Measurements from ENCODE around the gene ATXN1.

The ATXN1 gene

GRCh38 chr6:16324184-16324583, 437.1 kb downstream of the ATXN1 start:
- no peak overlapping the region for H2AFZ ChIP-seq (ENCODE audit: low read depth)
- TF ChIP-seq CTCF (conservative IDR thresholded peaks at IDR 0.05; ENCODE audit: low read depth, low read length): no peak
- no peaks in the 10 kb centered on the region for H3K27me3 ChIP-seq (ENCODE audit: insufficient read depth, low read depth)
- H3K36me3 ChIP-seq (ENCODE audit: insufficient read depth): no peaks in the 10 kb centered on the region
- H3K9ac ChIP-seq: no peak overlapping the region
- 0 out of 2 replicates have a peak, but pooled peaks cover 4% of the 10 kb centered on the region for H3K79me2 ChIP-seq (ENCODE audit: insufficient read depth, low read depth)
- H4K20me1 ChIP-seq (ENCODE audit: insufficient read depth): no peaks in the 10 kb centered on the region
- peaks cover 62% of the 10 kb centered on the region for H3K4me1 ChIP-seq (ENCODE audit: low read depth, poor library complexity, severe bottlenecking)
- no peak overlapping the region for H3K4me3 ChIP-seq (IDR thresholded peaks at IDR 0.05; ENCODE audit: insufficient read depth, low read depth, low read length)
- H3K27ac ChIP-seq: peak overlapping the region; percentile 97
- peak overlapping the region; percentile 88; the same call in 1 of the 2 replicates for H3K4me2 ChIP-seq

GRCh38 chr6:16322666-16323312, 438.5 kb downstream of the ATXN1 start:
- Histone ChIP-seq H3K27me3 (ENCODE audit: insufficient read depth, low read depth) (no peaks in the 10 kb centered on the region), H3K4me1 (ENCODE audit: low read depth, poor library complexity, severe bottlenecking) (peaks cover 76% of the 10 kb centered on the region), H3K79me2 (ENCODE audit: insufficient read depth, low read depth) (peaks cover 12% of the 10 kb centered on the region; the same call in 1 of the 2 replicates), H4K20me1 (ENCODE audit: insufficient read depth) (no peaks in the 10 kb centered on the region), H2AFZ (ENCODE audit: low read depth) (peak overlapping the region; percentile 64), H3K9ac (peak overlapping the region; percentile 78), H3K27ac (peak overlapping the region; percentile 97), H3K4me3 (IDR thresholded peaks at IDR 0.05; ENCODE audit: insufficient read depth, low read depth, low read length) (no peak overlapping the region), H3K36me3 (ENCODE audit: insufficient read depth) (no peaks in the 10 kb centered on the region), H3K4me2 (peak overlapping the region; percentile 96)
- TF ChIP-seq CTCF (conservative IDR thresholded peaks at IDR 0.05; ENCODE audit: low read depth, low read length): no peak

- H3K4me1 ChIP-seq (ENCODE audit: low read depth, poor library complexity, severe bottlenecking): peaks cover 84% of the 10 kb centered on the region
- no peaks in the 10 kb centered on the region for H3K27me3 ChIP-seq (ENCODE audit: insufficient read depth, low read depth)
- H3K4me3 ChIP-seq (IDR thresholded peaks at IDR 0.05; ENCODE audit: insufficient read depth, low read depth, low read length): no peak overlapping the region
- no peak for TF ChIP-seq CTCF (conservative IDR thresholded peaks at IDR 0.05; ENCODE audit: low read depth, low read length)
- no peaks in the 10 kb centered on the region for H4K20me1 ChIP-seq (ENCODE audit: insufficient read depth)
- H2AFZ ChIP-seq (ENCODE audit: low read depth): no peak overlapping the region
- peaks cover 12% of the 10 kb centered on the region; the same call in 1 of the 2 replicates for H3K79me2 ChIP-seq (ENCODE audit: insufficient read depth, low read depth)
- no peaks in the 10 kb centered on the region for H3K36me3 ChIP-seq (ENCODE audit: insufficient read depth)
- peak overlapping the region; percentile 97; the same call in 1 of the 2 replicates for H3K27ac ChIP-seq
- peak overlapping the region; percentile 96; the same call in 1 of the 2 replicates for H3K4me2 ChIP-seq
- no peak overlapping the region; the same call in 1 of the 2 replicates for H3K9ac ChIP-seq
Measured at GRCh38 chr6:16321826-16322225, 439.4 kb downstream of the ATXN1 start.

- Histone ChIP-seq H3K36me3 (ENCODE audit: insufficient read depth) (no peaks in the 10 kb centered on the region), H4K20me1 (ENCODE audit: insufficient read depth) (no peaks in the 10 kb centered on the region), H3K79me2 (ENCODE audit: insufficient read depth, low read depth) (peaks cover 12% of the 10 kb centered on the region; the same call in 1 of the 2 replicates), H3K4me1 (ENCODE audit: low read depth, poor library complexity, severe bottlenecking) (peaks cover 89% of the 10 kb centered on the region), H3K9ac (no peak overlapping the region; the same call in 1 of the 2 replicates), H3K4me2 (peak overlapping the region; percentile 96), H3K27ac (peak overlapping the region; percentile 97), H3K4me3 (IDR thresholded peaks at IDR 0.05; ENCODE audit: insufficient read depth, low read depth, low read length) (no peak overlapping the region), H3K27me3 (ENCODE audit: insufficient read depth, low read depth) (no peaks in the 10 kb centered on the region), H2AFZ (ENCODE audit: low read depth) (no peak overlapping the region)
- TF ChIP-seq CTCF (conservative IDR thresholded peaks at IDR 0.05; ENCODE audit: low read depth, low read length): no peak
Measured at GRCh38 chr6:16321341-16321710, 439.9 kb downstream of the ATXN1 start.

All from KMS-11 (cell line).